Measurements from ENCODE around the gene DHCR24.

Gene DHCR24

GRCh38 chr1:54850069-54850730 lies 36.8 kb downstream of the DHCR24 start:
- peaks cover 81% of the 10 kb centered on the region for H3K36me3 ChIP-seq (ENCODE audit: insufficient read depth, low read length)
- no peaks in the 10 kb centered on the region for H3K79me2 ChIP-seq (ENCODE audit: insufficient read depth, low read length)
- H3F3A ChIP-seq (ENCODE audit: insufficient read depth, low read length): no peaks in the 10 kb centered on the region
- no peaks in the 10 kb centered on the region for H4K20me1 ChIP-seq (ENCODE audit: insufficient read depth, low read length)
- H3K9me2 ChIP-seq (ENCODE audit: low read depth, low read length): no peaks in the 10 kb centered on the region
- TF ChIP-seq EZH2 (IDR thresholded peaks at IDR 0.05; ENCODE audit: borderline replicate concordance, low read length): no peak
- no peak for TF ChIP-seq CTCF (IDR thresholded peaks at IDR 0.05; ENCODE audit: low read length)
- H3K4me3 ChIP-seq (ENCODE audit: low read depth, low read length, poor library complexity, severe bottlenecking): no peak overlapping the region
- H2AFZ ChIP-seq (ENCODE audit: low read length): no peak overlapping the region
- H3K9ac ChIP-seq (ENCODE audit: low read length): no peak overlapping the region
- no peaks in the 10 kb centered on the region for H3K27me3 ChIP-seq (ENCODE audit: insufficient read depth, low read length)
- no peaks in the 10 kb centered on the region for H3K9me3 ChIP-seq (ENCODE audit: low read length)
- no peak overlapping the region for H3K27ac ChIP-seq (ENCODE audit: low read depth, low read length, poor library complexity, severe bottlenecking)
- no peak overlapping the region for H3K4me2 ChIP-seq (ENCODE audit: low read length)
- H3K4me1 ChIP-seq (ENCODE audit: insufficient read depth, low read length, severe bottlenecking): no peaks in the 10 kb centered on the region

GRCh38 chr1:54849219-54850068 lies 37.6 kb downstream of the DHCR24 start:
- Histone ChIP-seq H3K4me1 (ENCODE audit: insufficient read depth, low read length, severe bottlenecking) (no peaks in the 10 kb centered on the region), H3K9me3 (ENCODE audit: low read length) (no peaks in the 10 kb centered on the region), H3F3A (ENCODE audit: insufficient read depth, low read length) (no peaks in the 10 kb centered on the region), H3K4me3 (ENCODE audit: low read depth, low read length, poor library complexity, severe bottlenecking) (no peak overlapping the region), H4K20me1 (ENCODE audit: insufficient read depth, low read length) (no peaks in the 10 kb centered on the region), H3K4me2 (ENCODE audit: low read length) (no peak overlapping the region), H3K9me2 (ENCODE audit: low read depth, low read length) (no peaks in the 10 kb centered on the region), H3K79me2 (ENCODE audit: insufficient read depth, low read length) (no peaks in the 10 kb centered on the region), H3K27ac (ENCODE audit: low read depth, low read length, poor library complexity, severe bottlenecking) (no peak overlapping the region), H3K27me3 (ENCODE audit: insufficient read depth, low read length) (no peaks in the 10 kb centered on the region), H3K36me3 (ENCODE audit: insufficient read depth, low read length) (peaks cover 76% of the 10 kb centered on the region), H2AFZ (ENCODE audit: low read length) (no peak overlapping the region), H3K9ac (ENCODE audit: low read length) (no peak overlapping the region)
- TF ChIP-seq CTCF (IDR thresholded peaks at IDR 0.05; ENCODE audit: low read length) (no peak), EZH2 (IDR thresholded peaks at IDR 0.05; ENCODE audit: borderline replicate concordance, low read length) (no peak)

GRCh38 chr1:54848134-54848948 lies 38.7 kb downstream of the DHCR24 start:
- H3F3A ChIP-seq (ENCODE audit: insufficient read depth, low read length): no peaks in the 10 kb centered on the region
- no peak overlapping the region for H3K4me3 ChIP-seq (ENCODE audit: low read depth, low read length, poor library complexity, severe bottlenecking)
- H3K36me3 ChIP-seq (ENCODE audit: insufficient read depth, low read length): peaks cover 65% of the 10 kb centered on the region
- H3K4me2 ChIP-seq (ENCODE audit: low read length): no peak overlapping the region
- H3K79me2 ChIP-seq (ENCODE audit: insufficient read depth, low read length): no peaks in the 10 kb centered on the region
- TF ChIP-seq EZH2 (IDR thresholded peaks at IDR 0.05; ENCODE audit: borderline replicate concordance, low read length): no peak
- TF ChIP-seq CTCF (IDR thresholded peaks at IDR 0.05; ENCODE audit: low read length): no peak
- no peaks in the 10 kb centered on the region for H3K27me3 ChIP-seq (ENCODE audit: insufficient read depth, low read length)
- no peaks in the 10 kb centered on the region for H4K20me1 ChIP-seq (ENCODE audit: insufficient read depth, low read length)
- H3K9ac ChIP-seq (ENCODE audit: low read length): no peak overlapping the region
- H3K27ac ChIP-seq (ENCODE audit: low read depth, low read length, poor library complexity, severe bottlenecking): no peak overlapping the region
- no peaks in the 10 kb centered on the region for H3K9me2 ChIP-seq (ENCODE audit: low read depth, low read length)
- no peak overlapping the region for H2AFZ ChIP-seq (ENCODE audit: low read length)
- no peaks in the 10 kb centered on the region for H3K4me1 ChIP-seq (ENCODE audit: insufficient read depth, low read length, severe bottlenecking)
- no peaks in the 10 kb centered on the region for H3K9me3 ChIP-seq (ENCODE audit: low read length)
